HepG2 (cell line): ENCODE data around the gene DYNC2I2. TPM values are rescaled to one million over a fixed set of nuclear protein-coding genes. Genes with fewer than 3 reads are reported as not detected.

ENCODE experiments used
- HNF4A ChIP-seq: sonication (generic); formaldehyde crosslinking; IDR thresholded peaks from 2 replicates; pipeline ENCODE4 v1.4.0; 2020; ENCODE audit warnings: missing genetic modification reagents
- IKZF1 ChIP-seq: fragments of 450-650 bp; IDR thresholded peaks from 2 replicates; pipeline ENCODE4 v1.7.1; 2016
- SMAD9 ChIP-seq: sonication (generic); formaldehyde crosslinking; IDR thresholded peaks from 2 replicates; pipeline ENCODE4 v1.5.1; 2020; ENCODE audit warnings: mild to moderate bottlenecking, missing genetic modification reagents
- SSRP1 ChIP-seq: IDR thresholded peaks from 2 replicates; pipeline ENCODE4 v1.6.1; 2016; ENCODE audit warnings: control low read depth
- TBP ChIP-seq: sonication (generic); formaldehyde crosslinking; IDR thresholded peaks from 2 replicates; pipeline ENCODE4 v1.5.0; 2020; ENCODE audit warnings: missing genetic modification reagents
- ZNF720 ChIP-seq: sonication (generic); formaldehyde crosslinking; IDR thresholded peaks from 2 replicates; pipeline ENCODE4 v1.4.0; 2020; ENCODE audit warnings: missing genetic modification reagents
- ZNF724P ChIP-seq: sonication (generic); formaldehyde crosslinking; IDR thresholded peaks from 2 replicates; pipeline ENCODE4 v1.8.0; 2022; ENCODE audit warnings: missing genetic modification reagents, borderline replicate concordance
- polyA plus RNA-seq, 8 experiments: library from polyadenylated mRNA; depleted of rRNA in 3 of 8; stranded (reverse) in 7 of 8; unstranded in 1 of 8; fragments of >200 nt; fragmentation: Illumina TruSeq in 4 of 8; extraction: Trizol in 4 of 8; gene quantifications; 2 replicates each; pipeline versions ENCODE4 v1.2.1 to v1.2.3, GENCODE V29; 2011 to 2016; ENCODE audit warnings: low read depth in 4 of 8, missing spikeins in 1 of 8, mixed read lengths in 1 of 8; ENCODE audit not compliant: insufficient read depth in 1 of 8
- total RNA-seq, 5 experiments: library from RNA; depleted of rRNA; stranded (reverse); fragments of >200 nt; fragmentation: Illumina TruSeq; extraction: Trizol; gene quantifications; 2 replicates each; pipeline ENCODE4 v1.2.3, GENCODE V29; 2016; ENCODE audit warnings: low read depth in 1 of 5
- TF ChIP-seq, protein P1 (sequence below): IDR thresholded peaks from 2 replicates; pipeline ENCODE4 v1.6.1; 2016; ENCODE audit warnings: missing compliant biosample characterization, missing genetic modification reagents, borderline replicate concordance
- TF ChIP-seq, protein P2 (sequence below): sonication (generic); formaldehyde crosslinking; IDR thresholded peaks from 2 replicates; pipeline ENCODE4 v1.5.0; 2020; ENCODE audit warnings: mild to moderate bottlenecking, missing genetic modification reagents, borderline replicate concordance
- TF ChIP-seq, protein P3 (sequence below): sonication (generic); formaldehyde crosslinking; IDR thresholded peaks from 2 replicates; pipeline ENCODE4 v1.4.0; 2020; ENCODE audit warnings: missing genetic modification reagents
- TF ChIP-seq, protein P4 (sequence below): sonication (generic); formaldehyde crosslinking; IDR thresholded peaks from 2 replicates; pipeline ENCODE4 v1.9.0; 2021; ENCODE audit warnings: missing genetic modification reagents, borderline replicate concordance

The DYNC2I2 gene
- total and polyA plus RNA-seq, 2 of the 13 experiments (the other 11 are each of a cell fraction or from before 2014, with no cell fraction given): 13.7 to 40.2 TPM

DNA sequence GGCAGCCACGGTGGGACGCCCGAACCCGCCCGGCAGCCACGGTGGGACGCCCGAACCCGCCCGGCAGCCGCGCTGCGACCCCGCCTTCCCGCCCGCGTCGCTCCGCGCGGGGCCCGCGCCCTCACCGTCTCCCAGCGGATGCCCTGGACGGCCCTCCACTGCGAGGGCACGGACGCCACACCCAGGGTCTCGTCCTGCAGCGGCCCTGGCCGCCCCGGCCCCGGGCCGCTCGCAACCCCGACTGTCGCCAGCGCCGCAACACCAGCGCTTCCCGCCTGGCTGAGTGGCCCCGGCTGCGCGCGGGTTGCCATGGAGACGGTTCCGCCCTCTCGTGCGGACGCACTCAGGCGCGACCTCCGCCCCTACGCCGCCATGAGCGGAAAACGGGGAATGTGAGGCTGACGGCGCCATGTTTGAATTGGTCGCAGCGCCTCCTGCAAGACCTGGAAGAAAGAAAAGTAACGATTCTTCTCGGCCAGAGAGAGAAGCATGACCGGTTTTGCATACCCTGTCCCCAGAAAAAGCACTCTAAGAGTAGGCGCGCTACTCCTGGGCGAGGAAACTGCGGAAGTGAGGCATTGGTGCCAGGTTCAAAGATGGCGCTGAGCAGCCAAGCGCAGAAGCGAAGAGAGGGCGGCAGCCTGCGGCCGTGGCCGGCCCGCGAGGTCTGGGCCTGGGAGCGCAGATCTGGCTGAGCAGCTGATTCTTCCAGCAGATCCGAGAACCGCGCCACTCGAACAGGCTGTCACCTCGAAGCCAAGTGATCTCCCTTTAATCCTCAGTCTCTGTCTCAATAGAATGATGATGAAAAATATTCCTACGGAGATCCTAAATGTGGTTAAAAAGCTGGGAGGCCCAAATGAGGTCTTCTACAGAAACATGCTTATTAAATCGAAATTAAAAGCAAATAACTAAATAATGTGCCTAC is at the start of gene DYNC2I2 (continued):
- TF ChIP-seq, protein P1, sequence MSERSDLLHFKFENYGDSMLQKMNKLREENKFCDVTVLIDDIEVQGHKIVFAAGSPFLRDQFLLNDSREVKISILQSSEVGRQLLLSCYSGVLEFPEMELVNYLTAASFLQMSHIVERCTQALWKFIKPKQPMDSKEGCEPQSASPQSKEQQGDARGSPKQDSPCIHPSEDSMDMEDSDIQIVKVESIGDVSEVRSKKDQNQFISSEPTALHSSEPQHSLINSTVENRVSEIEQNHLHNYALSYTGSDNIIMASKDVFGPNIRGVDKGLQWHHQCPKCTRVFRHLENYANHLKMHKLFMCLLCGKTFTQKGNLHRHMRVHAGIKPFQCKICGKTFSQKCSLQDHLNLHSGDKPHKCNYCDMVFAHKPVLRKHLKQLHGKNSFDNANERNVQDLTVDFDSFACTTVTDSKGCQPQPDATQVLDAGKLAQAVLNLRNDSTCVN (CRISPR knock-in tag): peak; percentile 56; the same call in 1 of the 2 replicates
- 0 out of 2 replicates have a peak, but pooled peaks have one; percentile 46 for TF ChIP-seq TBP (CRISPR knock-in tag)
- TF ChIP-seq, protein P2, sequence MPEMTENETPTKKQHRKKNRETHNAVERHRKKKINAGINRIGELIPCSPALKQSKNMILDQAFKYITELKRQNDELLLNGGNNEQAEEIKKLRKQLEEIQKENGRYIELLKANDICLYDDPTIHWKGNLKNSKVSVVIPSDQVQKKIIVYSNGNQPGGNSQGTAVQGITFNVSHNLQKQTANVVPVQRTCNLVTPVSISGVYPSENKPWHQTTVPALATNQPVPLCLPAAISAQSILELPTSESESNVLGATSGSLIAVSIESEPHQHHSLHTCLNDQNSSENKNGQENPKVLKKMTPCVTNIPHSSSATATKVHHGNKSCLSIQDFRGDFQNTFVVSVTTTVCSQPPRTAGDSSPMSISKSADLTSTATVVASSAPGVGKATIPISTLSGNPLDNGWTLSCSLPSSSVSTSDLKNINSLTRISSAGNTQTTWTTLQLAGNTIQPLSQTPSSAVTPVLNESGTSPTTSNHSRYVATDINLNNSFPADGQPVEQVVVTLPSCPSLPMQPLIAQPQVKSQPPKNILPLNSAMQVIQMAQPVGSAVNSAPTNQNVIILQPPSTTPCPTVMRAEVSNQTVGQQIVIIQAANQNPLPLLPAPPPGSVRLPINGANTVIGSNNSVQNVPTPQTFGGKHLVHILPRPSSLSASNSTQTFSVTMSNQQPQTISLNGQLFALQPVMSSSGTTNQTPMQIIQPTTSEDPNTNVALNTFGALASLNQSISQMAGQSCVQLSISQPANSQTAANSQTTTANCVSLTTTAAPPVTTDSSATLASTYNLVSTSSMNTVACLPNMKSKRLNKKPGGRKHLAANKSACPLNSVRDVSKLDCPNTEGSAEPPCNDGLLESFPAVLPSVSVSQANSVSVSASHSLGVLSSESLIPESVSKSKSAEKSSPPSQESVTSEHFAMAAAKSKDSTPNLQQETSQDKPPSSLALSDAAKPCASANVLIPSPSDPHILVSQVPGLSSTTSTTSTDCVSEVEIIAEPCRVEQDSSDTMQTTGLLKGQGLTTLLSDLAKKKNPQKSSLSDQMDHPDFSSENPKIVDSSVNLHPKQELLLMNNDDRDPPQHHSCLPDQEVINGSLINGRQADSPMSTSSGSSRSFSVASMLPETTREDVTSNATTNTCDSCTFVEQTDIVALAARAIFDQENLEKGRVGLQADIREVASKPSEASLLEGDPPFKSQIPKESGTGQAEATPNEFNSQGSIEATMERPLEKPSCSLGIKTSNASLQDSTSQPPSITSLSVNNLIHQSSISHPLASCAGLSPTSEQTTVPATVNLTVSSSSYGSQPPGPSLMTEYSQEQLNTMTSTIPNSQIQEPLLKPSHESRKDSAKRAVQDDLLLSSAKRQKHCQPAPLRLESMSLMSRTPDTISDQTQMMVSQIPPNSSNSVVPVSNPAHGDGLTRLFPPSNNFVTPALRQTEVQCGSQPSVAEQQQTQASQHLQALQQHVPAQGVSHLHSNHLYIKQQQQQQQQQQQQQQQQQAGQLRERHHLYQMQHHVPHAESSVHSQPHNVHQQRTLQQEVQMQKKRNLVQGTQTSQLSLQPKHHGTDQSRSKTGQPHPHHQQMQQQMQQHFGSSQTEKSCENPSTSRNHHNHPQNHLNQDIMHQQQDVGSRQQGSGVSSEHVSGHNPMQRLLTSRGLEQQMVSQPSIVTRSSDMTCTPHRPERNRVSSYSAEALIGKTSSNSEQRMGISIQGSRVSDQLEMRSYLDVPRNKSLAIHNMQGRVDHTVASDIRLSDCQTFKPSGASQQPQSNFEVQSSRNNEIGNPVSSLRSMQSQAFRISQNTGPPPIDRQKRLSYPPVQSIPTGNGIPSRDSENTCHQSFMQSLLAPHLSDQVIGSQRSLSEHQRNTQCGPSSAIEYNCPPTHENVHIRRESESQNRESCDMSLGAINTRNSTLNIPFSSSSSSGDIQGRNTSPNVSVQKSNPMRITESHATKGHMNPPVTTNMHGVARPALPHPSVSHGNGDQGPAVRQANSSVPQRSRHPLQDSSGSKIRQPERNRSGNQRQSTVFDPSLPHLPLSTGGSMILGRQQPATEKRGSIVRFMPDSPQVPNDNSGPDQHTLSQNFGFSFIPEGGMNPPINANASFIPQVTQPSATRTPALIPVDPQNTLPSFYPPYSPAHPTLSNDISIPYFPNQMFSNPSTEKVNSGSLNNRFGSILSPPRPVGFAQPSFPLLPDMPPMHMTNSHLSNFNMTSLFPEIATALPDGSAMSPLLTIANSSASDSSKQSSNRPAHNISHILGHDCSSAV (CRISPR knock-in tag): no peak
- TF ChIP-seq, protein P3, sequence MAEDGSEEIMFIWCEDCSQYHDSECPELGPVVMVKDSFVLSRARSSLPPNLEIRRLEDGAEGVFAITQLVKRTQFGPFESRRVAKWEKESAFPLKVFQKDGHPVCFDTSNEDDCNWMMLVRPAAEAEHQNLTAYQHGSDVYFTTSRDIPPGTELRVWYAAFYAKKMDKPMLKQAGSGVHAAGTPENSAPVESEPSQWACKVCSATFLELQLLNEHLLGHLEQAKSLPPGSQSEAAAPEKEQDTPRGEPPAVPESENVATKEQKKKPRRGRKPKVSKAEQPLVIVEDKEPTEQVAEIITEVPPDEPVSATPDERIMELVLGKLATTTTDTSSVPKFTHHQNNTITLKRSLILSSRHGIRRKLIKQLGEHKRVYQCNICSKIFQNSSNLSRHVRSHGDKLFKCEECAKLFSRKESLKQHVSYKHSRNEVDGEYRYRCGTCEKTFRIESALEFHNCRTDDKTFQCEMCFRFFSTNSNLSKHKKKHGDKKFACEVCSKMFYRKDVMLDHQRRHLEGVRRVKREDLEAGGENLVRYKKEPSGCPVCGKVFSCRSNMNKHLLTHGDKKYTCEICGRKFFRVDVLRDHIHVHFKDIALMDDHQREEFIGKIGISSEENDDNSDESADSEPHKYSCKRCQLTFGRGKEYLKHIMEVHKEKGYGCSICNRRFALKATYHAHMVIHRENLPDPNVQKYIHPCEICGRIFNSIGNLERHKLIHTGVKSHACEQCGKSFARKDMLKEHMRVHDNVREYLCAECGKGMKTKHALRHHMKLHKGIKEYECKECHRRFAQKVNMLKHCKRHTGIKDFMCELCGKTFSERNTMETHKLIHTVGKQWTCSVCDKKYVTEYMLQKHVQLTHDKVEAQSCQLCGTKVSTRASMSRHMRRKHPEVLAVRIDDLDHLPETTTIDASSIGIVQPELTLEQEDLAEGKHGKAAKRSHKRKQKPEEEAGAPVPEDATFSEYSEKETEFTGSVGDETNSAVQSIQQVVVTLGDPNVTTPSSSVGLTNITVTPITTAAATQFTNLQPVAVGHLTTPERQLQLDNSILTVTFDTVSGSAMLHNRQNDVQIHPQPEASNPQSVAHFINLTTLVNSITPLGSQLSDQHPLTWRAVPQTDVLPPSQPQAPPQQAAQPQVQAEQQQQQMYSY: peak; percentile 43; the same call in 1 of the 2 replicates
- TF ChIP-seq IKZF1: no peak
- TF ChIP-seq HNF4A (CRISPR knock-in tag): peak; percentile 56
- TF ChIP-seq, protein P4, sequence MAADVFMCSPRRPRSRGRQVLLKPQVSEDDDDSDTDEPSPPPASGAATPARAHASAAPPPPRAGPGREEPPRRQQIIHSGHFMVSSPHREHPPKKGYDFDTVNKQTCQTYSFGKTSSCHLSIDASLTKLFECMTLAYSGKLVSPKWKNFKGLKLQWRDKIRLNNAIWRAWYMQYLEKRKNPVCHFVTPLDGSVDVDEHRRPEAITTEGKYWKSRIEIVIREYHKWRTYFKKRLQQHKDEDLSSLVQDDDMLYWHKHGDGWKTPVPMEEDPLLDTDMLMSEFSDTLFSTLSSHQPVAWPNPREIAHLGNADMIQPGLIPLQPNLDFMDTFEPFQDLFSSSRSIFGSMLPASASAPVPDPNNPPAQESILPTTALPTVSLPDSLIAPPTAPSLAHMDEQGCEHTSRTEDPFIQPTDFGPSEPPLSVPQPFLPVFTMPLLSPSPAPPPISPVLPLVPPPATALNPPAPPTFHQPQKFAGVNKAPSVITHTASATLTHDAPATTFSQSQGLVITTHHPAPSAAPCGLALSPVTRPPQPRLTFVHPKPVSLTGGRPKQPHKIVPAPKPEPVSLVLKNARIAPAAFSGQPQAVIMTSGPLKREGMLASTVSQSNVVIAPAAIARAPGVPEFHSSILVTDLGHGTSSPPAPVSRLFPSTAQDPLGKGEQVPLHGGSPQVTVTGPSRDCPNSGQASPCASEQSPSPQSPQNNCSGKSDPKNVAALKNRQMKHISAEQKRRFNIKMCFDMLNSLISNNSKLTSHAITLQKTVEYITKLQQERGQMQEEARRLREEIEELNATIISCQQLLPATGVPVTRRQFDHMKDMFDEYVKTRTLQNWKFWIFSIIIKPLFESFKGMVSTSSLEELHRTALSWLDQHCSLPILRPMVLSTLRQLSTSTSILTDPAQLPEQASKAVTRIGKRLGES: no peak
- no peak for TF ChIP-seq SMAD9 (CRISPR knock-in tag)
- no peak for TF ChIP-seq ZNF720 (CRISPR knock-in tag)
- no peak for TF ChIP-seq SSRP1 (CRISPR knock-in tag)
- no peak for TF ChIP-seq ZNF724P (CRISPR knock-in tag)
